NCI-H1417 treated with DMSO at 0.1 percent for 48 hours (cell line): Measurements from ENCODE around the gene HOXB9.

Experiments used
- DNase-seq: peaks from one replicate; lab custom pipeline; 2025; lab: John Stamatoyannopoulos, UW

The HOXB9 gene

GRCh38 chr17:48624118-48624517, 2.0 kb downstream of the HOXB9 start:
- no peak for DNase-seq

- no peak for DNase-seq
Measured at GRCh38 chr17:48623583-48623982, 2.6 kb downstream of the HOXB9 start.

GRCh38 chr17:48622857-48623256, 3.3 kb downstream of the HOXB9 start:
- no peak for DNase-seq

- no peak for DNase-seq
Measured at GRCh38 chr17:48621410-48622392, 4.5 kb downstream of the HOXB9 start.

GRCh38 chr17:48620461-48621139, 5.6 kb downstream of the HOXB9 start:
- no peak for DNase-seq

- no peak for DNase-seq
Measured at GRCh38 chr17:48619826-48620449, 6.2 kb downstream of the HOXB9 start.

GRCh38 chr17:48618256-48618896, 7.8 kb downstream of the HOXB9 start:
- no peak for DNase-seq

- DNase-seq: no peak
Measured at GRCh38 chr17:48617471-48618255, 8.5 kb downstream of the HOXB9 start.

GRCh38 chr17:48616717-48617470, 9.3 kb downstream of the HOXB9 start:
- DNase-seq: no peak

- DNase-seq: no peak
Measured at GRCh38 chr17:48615963-48616716, 10.0 kb downstream of the HOXB9 start.

GRCh38 chr17:48615047-48615962, 10.9 kb downstream of the HOXB9 start, which contains the start of gene HOXB8:
TSS of gene HOXB8 (minus strand) at chr17:48615292. CDS start at chr17:48614704, 588 bp downstream.
- no peak for DNase-seq

- DNase-seq: no peak
Measured at GRCh38 chr17:48613862-48614694, 12.1 kb downstream of the HOXB9 start.

- DNase-seq: no peak
Measured at GRCh38 chr17:48612854-48613691, 13.1 kb downstream of the HOXB9 start.

GRCh38 chr17:48612456-48612853, 13.7 kb downstream of the HOXB9 start:
- no peak for DNase-seq

GRCh38 chr17:48611681-48612455, 14.3 kb downstream of the HOXB9 start:
- DNase-seq: no peak

GRCh38 chr17:48611213-48611612, 14.9 kb downstream of the HOXB9 start:
- no peak for DNase-seq
